ENCODE results near the gene CFAP46. TPM values are rescaled to one million over a fixed set of nuclear protein-coding genes. Genes with fewer than 3 reads are reported as not detected.

CFAP46 gene
- total and polyA plus RNA-seq, 9 of the 15 experiments (the other 6 are each of a cell fraction or from before 2014, with no cell fraction given), result not detected

GRCh38 chr10:132909491-132910071 lies 32.8 kb downstream of the CFAP46 start:
- ChIA-PET POLR2A (no interaction called here), CTCF (ENCODE audit: low intra/inter-chr PET ratio) (no interaction called here)
- FAIRE-seq (no peak), ATAC-seq (no peak), DNase-seq (ENCODE audit: extremely low read depth in 1 of 4, low spot score in 3 of 4) (no peak)
- H3K9me1 ChIP-seq (ENCODE audit: control insufficient read depth, insufficient read depth, low read length), result no peaks in the 10 kb centered on the region
- peaks cover 0 to 26% of the 10 kb centered on the region in 2 experiments; a peak in 2 of 5 replicates for H3K27me3 ChIP-seq (ENCODE audit: control insufficient read depth in 2 of 2, insufficient read depth in 2 of 2, low read length in 2 of 2)
- H3K4me2 ChIP-seq (ENCODE audit: insufficient read depth, low read length), result no peak overlapping the region
- intact Hi-C loops (cut with micrococcal nuclease), result no loop called here
- H3K9me3 ChIP-seq (replicated peaks; ENCODE audit: control insufficient read depth, insufficient read depth, low read depth, low read length), result no peaks in the 10 kb centered on the region
- no peak overlapping the region for H2AFZ ChIP-seq (ENCODE audit: low read depth, low read length)
- H3K36me3 ChIP-seq (ENCODE audit: control insufficient read depth, insufficient read depth, low read length), result no peaks in the 10 kb centered on the region
- H3K79me2 ChIP-seq (ENCODE audit: control insufficient read depth, insufficient read depth, low read length), result no peaks in the 10 kb centered on the region
- BruUV-seq (replicated peaks), result no TSS peak
- no peak overlapping the region for H3K4me3 ChIP-seq
- H3K9ac ChIP-seq (ENCODE audit: insufficient read depth in 1 of 2, low read depth in 2 of 2, low read length in 2 of 2), result no peak overlapping the region
- no peaks in the 10 kb centered on the region for H4K20me1 ChIP-seq (replicated peaks; ENCODE audit: control insufficient read depth, insufficient read depth, low read length)
- in situ Hi-C loops (cut with MboI), result no loop called here
- no peaks in the 10 kb centered on the region; a peak in 1 of 5 replicates for H3K4me1 ChIP-seq (replicated peaks in 1 of 2; ENCODE audit: control insufficient read depth in 2 of 2, insufficient read depth in 2 of 2, low read length in 2 of 2)
- WGBS (ENCODE audit: insufficient coverage, low coverage, missing lambda C conversion rate), result 3% methylated on average over 10 of the region's 21 CpGs
- no peak overlapping the region for H3K27ac ChIP-seq (ENCODE audit: extremely low read depth, low read depth, low read length)
- TF ChIP-seq ZNF212 (CRISPR knock-in tag; IDR thresholded peaks at IDR 0.05) (no peak), HSF4 (CRISPR knock-in tag; IDR thresholded peaks at IDR 0.05; ENCODE audit: borderline replicate concordance) (no peak), PHB2 (IDR thresholded peaks at IDR 0.05; ENCODE audit: low read depth) (no peak), ZNF407 (IDR thresholded peaks at IDR 0.05; ENCODE audit: low read depth) (no peak), TFE3 (CRISPR knock-in tag; IDR thresholded peaks at IDR 0.05) (no peak), MECOM (CRISPR knock-in tag; IDR thresholded peaks at IDR 0.05) (no peak), ZNF347 (CRISPR knock-in tag; IDR thresholded peaks at IDR 0.05; ENCODE audit: low read depth) (no peak), YY1 (IDR thresholded peaks at IDR 0.05; ENCODE audit: borderline replicate concordance in 1 of 3, control insufficient read depth in 1 of 3, extremely low read depth in 1 of 3, insufficient read depth in 3 of 3, insufficient read length in 1 of 3, insufficient replicate concordance in 2 of 3, low read depth in 1 of 3, low read length in 2 of 3) (no peak)
